Thyroid gland (tissue), 4 donors: ENCODE measurements around the gene B4GALT3. TPM values are rescaled to one million over a fixed set of nuclear protein-coding genes. Genes with fewer than 3 reads are reported as not detected.
A peak's percentile ranks its signal among the peaks of the same experiment; 100 is the strongest.

ENCODE experiments used
- DNase-seq, 2 donors: peaks; one replicate each; pipeline ENCODE4 v3.0.0-alpha.2; 2019
- H3K27ac ChIP-seq, 3 donors: fragments of 200-600 bp; sonication (generic); 1 replicate in 2 of 3; 2 replicates in 1 of 3; pipeline ENCODE4 v1.5.1; 2016 to 2019; ENCODE audit warnings: mild to moderate bottlenecking in 1 of 3, moderate library complexity in 1 of 3
- H3K27me3 ChIP-seq: fragments of 200-600 bp; sonication (generic); one replicate; pipeline ENCODE4 v1.5.1; 2019
- H3K36me3 ChIP-seq, 2 donors: fragments of 200-600 bp; sonication (generic); one replicate each; pipeline ENCODE4 v1.5.1; 2016 to 2019
- H3K4me1 ChIP-seq, 2 donors: fragments of 200-600 bp; sonication (generic); one replicate each; pipeline ENCODE4 v1.5.1; 2017 to 2019
- H3K4me3 ChIP-seq, 3 donors: fragments of 200-600 bp; sonication (generic); replicated peaks in 1 of 3; 1 replicate in 2 of 3; 2 replicates in 1 of 3; pipeline ENCODE4 v1.5.1; 2016; ENCODE audit warnings: mild to moderate bottlenecking in 1 of 3
- H3K9me3 ChIP-seq: fragments of 200-600 bp; sonication (generic); one replicate; pipeline ENCODE4 v1.5.1; 2017
- POLR2A ChIP-seq, 2 donors: fragments of 450-650 bp; IDR thresholded peaks; one replicate each; pipeline ENCODE4 v1.6.1; 2017; ENCODE audit warnings: antibody characterized with exemption in 2 of 2, mild to moderate bottlenecking in 2 of 2, moderate library complexity in 1 of 2
- WGBS, 2 donors: methylation state at CpG; one replicate each; pipeline ENCODE4 v1.1.5; 2017; 5-methylcytosine and 5-hydroxymethylcytosine counted together
- intact Hi-C: fragments of 100-400 bp; cut with DNase I; formaldehyde crosslinking; loops from one replicate; pipeline ENCODE4 v1.15.1; 2023
- total RNA-seq, 4 donors: library from RNA; depleted of rRNA; stranded (reverse); fragments of >200 nt; gene quantifications; one replicate each; pipeline ENCODE4 v1.2.3, GENCODE V29; 2016
- TF ChIP-seq, protein P1 (sequence below), 6 experiments: fragments of 200-600 bp in 3 of 6; fragments of 450-650 bp in 3 of 6; sonication (generic) in 3 of 6; IDR thresholded peaks; one replicate each; pipeline ENCODE4 v1.5.1; 2016 to 2019; ENCODE audit warnings: antibody characterized with exemption in 6 of 6, mild to moderate bottlenecking in 2 of 6, inconsistent platforms in 1 of 6, moderate library complexity in 1 of 6

B4GALT3 gene
- total RNA-seq, 4 donors from 2014 or later: 24.1 to 34.0 (median 29.2) TPM

GRCh38 chr1:161157867-161158266, 19.4 kb downstream of the B4GALT3 start:
- Histone ChIP-seq H3K9me3 (no peaks in the 10 kb centered on the region), H3K4me3 (no peak overlapping the region), H3K4me1 (peaks cover 12 to 32% of the 10 kb centered on the region in 2 donors), H3K27me3 (no peaks in the 10 kb centered on the region), H3K27ac (no peak overlapping the region), H3K36me3 (peaks cover 3 to 7% of the 10 kb centered on the region in 2 donors)
- 91 to 100% methylated on average over 1 of the region's 1 CpG for WGBS, 2 donors
- no peak for DNase-seq
- TF ChIP-seq, protein P1, sequence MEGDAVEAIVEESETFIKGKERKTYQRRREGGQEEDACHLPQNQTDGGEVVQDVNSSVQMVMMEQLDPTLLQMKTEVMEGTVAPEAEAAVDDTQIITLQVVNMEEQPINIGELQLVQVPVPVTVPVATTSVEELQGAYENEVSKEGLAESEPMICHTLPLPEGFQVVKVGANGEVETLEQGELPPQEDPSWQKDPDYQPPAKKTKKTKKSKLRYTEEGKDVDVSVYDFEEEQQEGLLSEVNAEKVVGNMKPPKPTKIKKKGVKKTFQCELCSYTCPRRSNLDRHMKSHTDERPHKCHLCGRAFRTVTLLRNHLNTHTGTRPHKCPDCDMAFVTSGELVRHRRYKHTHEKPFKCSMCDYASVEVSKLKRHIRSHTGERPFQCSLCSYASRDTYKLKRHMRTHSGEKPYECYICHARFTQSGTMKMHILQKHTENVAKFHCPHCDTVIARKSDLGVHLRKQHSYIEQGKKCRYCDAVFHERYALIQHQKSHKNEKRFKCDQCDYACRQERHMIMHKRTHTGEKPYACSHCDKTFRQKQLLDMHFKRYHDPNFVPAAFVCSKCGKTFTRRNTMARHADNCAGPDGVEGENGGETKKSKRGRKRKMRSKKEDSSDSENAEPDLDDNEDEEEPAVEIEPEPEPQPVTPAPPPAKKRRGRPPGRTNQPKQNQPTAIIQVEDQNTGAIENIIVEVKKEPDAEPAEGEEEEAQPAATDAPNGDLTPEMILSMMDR (IDR thresholded peaks at IDR 0.05): no peak
- no peak for TF ChIP-seq POLR2A (IDR thresholded peaks at IDR 0.05)
- intact Hi-C loops: no loop called here

DNA sequence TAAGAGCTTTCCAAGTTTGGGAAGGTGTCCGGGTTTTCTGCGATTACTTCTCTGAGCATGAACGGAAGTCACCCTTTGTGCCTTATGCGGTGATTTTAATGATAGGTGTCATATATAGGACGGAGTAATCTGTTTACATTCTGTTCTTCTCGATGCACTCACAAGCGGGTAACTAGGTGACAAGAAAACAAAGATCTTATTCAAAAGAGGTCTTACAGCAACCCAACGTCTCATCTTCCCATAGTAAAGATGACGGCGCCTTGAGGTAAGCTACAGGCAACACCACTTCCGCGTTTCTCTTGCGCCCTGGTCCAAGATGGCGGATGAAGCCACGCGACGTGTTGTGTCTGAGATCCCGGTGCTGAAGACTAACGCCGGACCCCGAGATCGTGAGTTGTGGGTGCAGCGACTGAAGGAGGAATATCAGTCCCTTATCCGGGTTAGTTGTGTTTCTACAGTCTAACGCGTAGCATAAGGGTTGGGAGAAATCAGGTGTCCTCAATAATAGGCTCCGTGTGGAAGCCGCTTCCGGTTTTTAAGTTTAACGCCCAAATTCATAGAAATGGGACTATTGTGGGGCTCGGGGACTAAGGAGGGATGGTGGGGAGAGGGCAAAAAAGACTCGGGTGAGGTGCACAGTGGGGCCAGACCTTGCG, 23.5 kb downstream of the B4GALT3 start, which contains the start of gene UFC1:
TSS of gene UFC1 (plus strand) at position 297 of the 656 bp plus-strand sequence. CDS start at position 317, 20 bp downstream.
- Histone ChIP-seq H3K36me3 (peaks cover 3% of the 10 kb centered on the region in 2 donors), H3K4me3 (peak within 1 kb of the TSS; percentile 19 to 51 (median 47)), H3K9me3 (no peaks in the 10 kb centered on the region), H3K27me3 (no peaks in the 10 kb centered on the region), H3K27ac (peak within 1 kb of the TSS; percentile 83 to 96 (median 83)), H3K4me1 (peaks cover 7 to 12% of the 10 kb centered on the region in 2 donors)
- intact Hi-C loops: no loop called here
- TF ChIP-seq POLR2A (IDR thresholded peaks at IDR 0.05): peak in 1 of 2 donors; percentile 50
- TF ChIP-seq, protein P1 (IDR thresholded peaks at IDR 0.05): no peak
- WGBS, 2 donors: 1% methylated on average over 33 of the region's 33 CpGs
- peak; percentile 71 to 78 for DNase-seq

GRCh38 chr1:161153176-161153575, 24.1 kb downstream of the B4GALT3 start:
- Histone ChIP-seq H3K36me3 (peaks cover 3% of the 10 kb centered on the region in 2 donors), H3K27ac (peak overlapping the region; percentile 83 to 96 (median 83)), H3K27me3 (no peaks in the 10 kb centered on the region), H3K4me3 (peak overlapping the region in 2 of 3 donors; percentile 47 to 51), H3K9me3 (no peaks in the 10 kb centered on the region), H3K4me1 (peaks cover 7 to 10% of the 10 kb centered on the region in 2 donors)
- no peak for TF ChIP-seq POLR2A (IDR thresholded peaks at IDR 0.05)
- TF ChIP-seq, protein P1 (IDR thresholded peaks at IDR 0.05): no peak
- 23 to 25% methylated on average over 9 of the region's 9 CpGs for whole genome bisulfite sequencing, 2 donors
- no peak for DNase-seq
- intact Hi-C loops: no loop called here

DNA sequence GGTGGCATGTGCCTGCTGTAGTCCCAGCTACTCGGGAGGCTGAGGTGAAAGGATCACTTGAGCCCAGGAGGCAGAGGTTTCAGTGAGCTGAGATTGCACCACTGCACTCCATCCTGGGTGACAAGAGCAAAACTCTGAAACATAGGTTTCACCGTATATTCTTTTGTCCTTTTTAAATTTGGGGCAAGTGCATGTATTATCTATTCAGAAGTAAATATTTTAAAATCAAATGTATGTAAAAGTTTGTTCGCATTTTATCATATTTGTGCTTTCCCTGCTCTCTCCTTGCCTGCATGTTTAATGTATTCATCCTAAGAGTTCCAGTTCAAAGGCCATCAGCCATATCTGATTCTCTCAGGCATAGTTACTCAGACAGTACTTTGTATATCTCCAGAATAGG, 31.5 kb downstream of the B4GALT3 start:
- TF ChIP-seq, protein P1 (IDR thresholded peaks at IDR 0.05): no peak
- no peak for TF ChIP-seq POLR2A (IDR thresholded peaks at IDR 0.05)
- 83 to 84% methylated on average over 3 of the region's 3 CpGs for WGBS, 2 donors
- intact Hi-C loops: no loop called here

GRCh38 chr1:161140755-161141400, 36.4 kb downstream of the B4GALT3 start:
- H3K36me3 ChIP-seq: no peaks in the 10 kb centered on the region
- no peaks in the 10 kb centered on the region for H3K27me3 ChIP-seq
- no peak overlapping the region for H3K4me3 ChIP-seq
- no peak overlapping the region for H3K27ac ChIP-seq
- TF ChIP-seq POLR2A (IDR thresholded peaks at IDR 0.05): no peak
- TF ChIP-seq, protein P1 (IDR thresholded peaks at IDR 0.05): no peak
- no peaks in the 10 kb centered on the region for H3K9me3 ChIP-seq
- no peaks in the 10 kb centered on the region for H3K4me1 ChIP-seq
- no peak for DNase-seq
- intact Hi-C loops: no loop called here
- 93 to 96% methylated on average over 29 of the region's 29 CpGs for WGBS, 2 donors

More for the DNA sequence above, 31.5 kb downstream of the B4GALT3 start:
- no peak for DNase-seq
- no peak overlapping the region for H3K27ac ChIP-seq
- no peaks in the 10 kb centered on the region for H3K4me1 ChIP-seq
- H3K9me3 ChIP-seq: no peaks in the 10 kb centered on the region
- H3K36me3 ChIP-seq: no peaks in the 10 kb centered on the region
- H3K4me3 ChIP-seq: no peak overlapping the region
- H3K27me3 ChIP-seq: no peaks in the 10 kb centered on the region
